Upper lobe of left lung (tissue), 6 donors: ENCODE data around the gene JMJD1C. TPM values are rescaled to one million over a fixed set of nuclear protein-coding genes. Genes with fewer than 3 reads are reported as not detected.

Experiments used
- ATAC-seq, 2 donors: fragments of 200-7000 bp; cut with Tn5 transposase; one replicate each; pipeline ENCODE4 v1.9.1; 2022; ENCODE audit warnings: mild to moderate bottlenecking in 2 of 2, moderate library complexity in 2 of 2; ENCODE audit not compliant: low FRiP score in 2 of 2
- DNase-seq, 2 donors: peaks; one replicate each; pipeline ENCODE4 v3.0.0-alpha.2; 2019 to 2020
- H3K27ac ChIP-seq, 4 donors: fragments of 200-600 bp; sonication (generic); one replicate each; pipeline ENCODE4 v1.5.1; 2016 to 2019
- H3K27me3 ChIP-seq, 4 donors: fragments of 200-600 bp; sonication (generic); one replicate each; pipeline ENCODE4 v1.5.1; 2017 to 2019
- H3K36me3 ChIP-seq, 4 donors: fragments of 200-600 bp; sonication (generic); one replicate each; pipeline ENCODE4 v1.5.1; 2016 to 2019
- H3K4me1 ChIP-seq, 4 donors: fragments of 200-600 bp; sonication (generic); one replicate each; pipeline ENCODE4 v1.5.1; 2018 to 2019
- H3K4me3 ChIP-seq, 4 donors: fragments of 200-600 bp; sonication (generic); one replicate each; pipeline ENCODE4 v1.5.1; 2017 to 2019; ENCODE audit warnings: mild to moderate bottlenecking in 2 of 4, moderate library complexity in 1 of 4
- H3K9me3 ChIP-seq, 4 donors: fragments of 200-600 bp; sonication (generic); one replicate each; pipeline ENCODE4 v1.5.1; 2018 to 2019
- CTCF ChIP-seq, 6 experiments: fragments of 450-650 bp in 4 of 6; fragments of 200-600 bp in 2 of 6; sonication (generic) in 2 of 6; IDR thresholded peaks; one replicate each; pipeline ENCODE4 v1.5.1; 2016 to 2019; ENCODE audit warnings: antibody characterized with exemption in 6 of 6
- EP300 ChIP-seq, 4 donors: sonication (generic); formaldehyde crosslinking; IDR thresholded peaks; one replicate each; pipeline ENCODE4 v1.5.1; 2017; ENCODE audit warnings: antibody characterized with exemption in 4 of 4, control low read depth in 2 of 4
- POLR2A ChIP-seq, 4 donors: fragments of 450-650 bp; IDR thresholded peaks; one replicate each; pipeline ENCODE4 v1.5.1; 2016 to 2017; ENCODE audit warnings: antibody characterized with exemption in 4 of 4, mild to moderate bottlenecking in 2 of 4
- POLR2AphosphoS5 ChIP-seq, 2 donors: sonication (generic); formaldehyde crosslinking; IDR thresholded peaks; one replicate each; pipeline ENCODE4 v1.5.1; 2017; ENCODE audit warnings: antibody characterized with exemption in 2 of 2
- WGBS, 2 donors: methylation state at CpG; one replicate each; pipeline ENCODE4 v1.1.5; 2017 to 2018; 5-methylcytosine and 5-hydroxymethylcytosine counted together
- total RNA-seq, 6 donors: library from RNA; depleted of rRNA in 4 of 6; stranded (reverse); fragments of >200 nt in 4 of 6; gene quantifications; one replicate each; pipeline versions ENCODE4 v1.1.0 to v1.2.1, GENCODE V29; 2016 to 2021
- donor health status: DM: no; HTN: no; CAD: no; lungs with moderate emphysema.
- donor health status: DM: no; HTN: yes; CAD: no; lungs with severe emphysema.

Gene JMJD1C
- total RNA-seq, 6 donors from 2014 or later, result 80.2 to 130 (median 94.2) TPM

GRCh38 chr10:63468947-63469346, 3.2 kb upstream of the JMJD1C start:
- H3K4me3 ChIP-seq, result no peak overlapping the region
- no peaks in the 10 kb centered on the region for H3K36me3 ChIP-seq
- DNase-seq (no peak), ATAC-seq (no peak)
- H3K4me1 ChIP-seq, result peaks cover 9 to 19% (median 15%) of the 10 kb centered on the region in 4 donors
- H3K27me3 ChIP-seq, result no peaks in the 10 kb centered on the region
- no peaks in the 10 kb centered on the region for H3K9me3 ChIP-seq
- 91 to 92% methylated on average over 1 of the region's 1 CpG for WGBS, 2 donors
- no peak for TF ChIP-seq POLR2AphosphoS5 (IDR thresholded peaks at IDR 0.05)
- TF ChIP-seq CTCF (IDR thresholded peaks at IDR 0.05), result no peak
- H3K27ac ChIP-seq, result no peak overlapping the region

GRCh38 chr10:63467841-63468240, 2.1 kb upstream of the JMJD1C start:
- no peak for ATAC-seq
- Histone ChIP-seq H3K36me3 (no peaks in the 10 kb centered on the region), H3K4me3 (no peak overlapping the region), H3K27me3 (no peaks in the 10 kb centered on the region), H3K9me3 (no peaks in the 10 kb centered on the region), H3K4me1 (peaks cover 13 to 20% (median 16%) of the 10 kb centered on the region in 4 donors), H3K27ac (no peak overlapping the region)
- 89 to 90% methylated on average over 1 of the region's 1 CpG for WGBS, 2 donors
- DNase-seq, result no peak
- TF ChIP-seq CTCF (IDR thresholded peaks at IDR 0.05) (no peak), POLR2AphosphoS5 (IDR thresholded peaks at IDR 0.05) (no peak), EP300 (IDR thresholded peaks at IDR 0.05) (no peak), POLR2A (IDR thresholded peaks at IDR 0.05) (no peak)

- no peak for TF ChIP-seq EP300 (IDR thresholded peaks at IDR 0.05)
- TF ChIP-seq POLR2AphosphoS5 (IDR thresholded peaks at IDR 0.05), result peak in 1 of 2 donors; percentile 2
- peak in 2 of 4 donors; percentile 50 to 77 for TF ChIP-seq POLR2A (IDR thresholded peaks at IDR 0.05)
- Histone ChIP-seq H3K4me1 (peaks cover 13 to 20% (median 16%) of the 10 kb centered on the region in 4 donors), H3K27me3 (no peaks in the 10 kb centered on the region), H3K36me3 (no peaks in the 10 kb centered on the region), H3K27ac (peak overlapping the region; percentile 90 to 97 (median 92)), H3K4me3 (peak overlapping the region; percentile 43 to 92 (median 66)), H3K9me3 (no peaks in the 10 kb centered on the region)
- WGBS, 2 donors, result 5 to 6% methylated on average over 20 to 27 of the region's 27 CpGs
- ATAC-seq (peak; percentile 57 to 64), DNase-seq (peak in 1 of 2 donors; percentile 65)
These were observed 563 bp upstream of the JMJD1C start for GRCh38 chr10:63466144-63466935.

- no peaks in the 10 kb centered on the region for H3K9me3 ChIP-seq
- H3K4me1 ChIP-seq, result peaks cover 8 to 13% (median 11%) of the 10 kb centered on the region in 4 donors
- peak overlapping the region; percentile 57 to 93 (median 83) for H3K4me3 ChIP-seq
- H3K27ac ChIP-seq, result peak overlapping the region; percentile 90 to 97 (median 92)
- ATAC-seq (peak; percentile 75 to 80), DNase-seq (no peak)
- 9 to 22% methylated on average over 16 to 35 of the region's 35 CpGs for WGBS, 2 donors
- H3K27me3 ChIP-seq, result no peaks in the 10 kb centered on the region
- TF ChIP-seq POLR2AphosphoS5 (IDR thresholded peaks at IDR 0.05), result peak in 1 of 2 donors; percentile 35
- TF ChIP-seq POLR2A (IDR thresholded peaks at IDR 0.05), result no peak
- H3K36me3 ChIP-seq, result no peaks in the 10 kb centered on the region
These were observed 1.1 kb downstream of the JMJD1C start for GRCh38 chr10:63464402-63465292.

GRCh38 chr10:63462442-63462841, 3.3 kb downstream of the JMJD1C start:
- no peaks in the 10 kb centered on the region for H3K27me3 ChIP-seq
- peaks cover 8 to 13% (median 12%) of the 10 kb centered on the region in 4 donors for H3K4me1 ChIP-seq
- WGBS, 2 donors, result 76 to 91% methylated on average over 1 of the region's 1 CpG
- TF ChIP-seq EP300 (IDR thresholded peaks at IDR 0.05) (no peak), POLR2A (IDR thresholded peaks at IDR 0.05) (no peak), POLR2AphosphoS5 (IDR thresholded peaks at IDR 0.05) (no peak), CTCF (IDR thresholded peaks at IDR 0.05) (no peak)
- ATAC-seq (no peak), DNase-seq (no peak)
- H3K9me3 ChIP-seq, result no peaks in the 10 kb centered on the region
- no peak overlapping the region for H3K4me3 ChIP-seq
- H3K36me3 ChIP-seq, result no peaks in the 10 kb centered on the region
- H3K27ac ChIP-seq, result no peak overlapping the region
